ENCODE data around the gene LTBP1.

Gene LTBP1

GRCh38 chr2:33316328-33316727, 369.6 kb downstream of the LTBP1 start:
- DNase-seq (ENCODE audit: low spot score), result no peak

GRCh38 chr2:33317369-33318007, 370.7 kb downstream of the LTBP1 start:
- DNase-seq (ENCODE audit: low spot score), result no peak

DNA sequence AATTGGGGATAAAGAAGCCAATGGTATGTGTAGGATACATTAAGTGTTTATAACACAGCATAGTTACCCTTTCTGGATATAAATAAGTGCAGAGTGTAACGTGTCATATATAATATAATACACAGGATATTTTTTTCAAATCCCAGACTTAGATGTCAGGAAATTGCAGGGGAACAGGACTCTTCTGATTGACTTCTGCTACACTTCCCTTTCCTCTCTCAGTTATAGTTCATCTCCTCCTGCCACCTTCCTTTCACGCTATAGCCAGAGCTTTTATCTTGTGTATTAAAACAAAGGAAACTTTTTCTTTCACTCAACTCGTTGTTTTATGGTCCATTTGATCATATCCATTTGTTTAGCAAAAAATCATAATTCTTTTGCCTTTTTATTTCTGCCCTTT, 371.7 kb downstream of the LTBP1 start:
- no peak for DNase-seq (ENCODE audit: low spot score)

GRCh38 chr2:33320573-33320972, 373.8 kb downstream of the LTBP1 start:
- DNase-seq (ENCODE audit: low spot score), result no peak

DNA sequence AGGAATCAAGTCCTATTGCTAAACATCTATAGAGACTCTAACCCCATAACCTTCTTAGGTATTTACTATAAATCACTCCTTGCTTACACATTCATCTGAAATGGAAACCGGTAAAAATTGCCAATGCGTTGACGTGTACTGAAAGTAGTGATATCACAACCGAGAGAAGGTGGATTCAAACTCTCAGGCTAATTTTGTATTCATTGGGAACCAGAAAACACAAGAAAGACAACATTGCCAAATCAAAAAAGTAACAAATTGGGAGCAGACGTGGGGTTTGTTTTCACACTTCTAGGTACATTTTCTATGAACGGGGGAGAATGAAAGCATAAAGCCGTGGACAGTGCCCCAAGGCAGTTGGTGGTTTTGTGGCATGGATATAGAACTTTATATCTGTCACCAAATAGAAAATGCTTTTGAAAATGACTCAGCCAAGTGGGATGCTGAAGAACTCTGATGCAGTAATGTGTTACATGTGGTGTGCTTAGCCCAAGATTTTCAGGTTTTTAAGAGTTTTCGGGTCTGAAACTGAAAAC, 374.6 kb downstream of the LTBP1 start:
- DNase-seq (ENCODE audit: low spot score), result no peak

DNA sequence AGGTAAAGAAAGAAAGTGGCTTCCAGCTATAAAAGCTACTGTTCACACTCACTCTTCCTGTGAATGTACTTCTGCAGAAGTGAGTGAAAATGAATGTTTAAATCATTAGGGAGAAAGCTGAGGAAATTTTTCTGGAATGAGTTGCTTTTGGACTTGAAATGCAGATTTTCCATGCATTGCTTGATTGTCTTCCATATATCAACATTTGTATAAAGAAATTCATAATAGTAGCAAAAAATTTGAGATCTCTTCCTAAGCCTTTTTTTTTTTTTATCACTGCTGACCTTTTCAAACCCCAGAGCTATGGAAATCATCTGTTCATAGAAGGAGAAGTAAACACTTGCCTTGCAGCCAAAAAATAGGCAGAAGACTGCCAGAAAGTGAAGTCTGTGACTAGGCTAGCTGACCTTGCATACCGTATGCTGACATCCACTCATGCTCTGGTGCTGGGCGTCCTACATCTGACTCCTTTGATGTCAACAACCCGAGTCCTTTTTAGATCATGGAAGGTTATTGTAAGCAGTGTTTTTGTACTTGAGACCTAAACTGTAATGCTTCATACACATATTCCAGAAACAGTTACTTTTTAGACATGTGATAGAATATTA, 375.2 kb downstream of the LTBP1 start:
- no peak for DNase-seq (ENCODE audit: low spot score)

GRCh38 chr2:33322612-33323011, 375.9 kb downstream of the LTBP1 start:
- no peak for DNase-seq (ENCODE audit: low spot score)

- DNase-seq (ENCODE audit: low spot score), result no peak
These were observed 377.2 kb downstream of the LTBP1 start for GRCh38 chr2:33323957-33324356.

- no peak for DNase-seq (ENCODE audit: low spot score)
These were observed 379.3 kb downstream of the LTBP1 start for GRCh38 chr2:33326100-33326499.

DNA sequence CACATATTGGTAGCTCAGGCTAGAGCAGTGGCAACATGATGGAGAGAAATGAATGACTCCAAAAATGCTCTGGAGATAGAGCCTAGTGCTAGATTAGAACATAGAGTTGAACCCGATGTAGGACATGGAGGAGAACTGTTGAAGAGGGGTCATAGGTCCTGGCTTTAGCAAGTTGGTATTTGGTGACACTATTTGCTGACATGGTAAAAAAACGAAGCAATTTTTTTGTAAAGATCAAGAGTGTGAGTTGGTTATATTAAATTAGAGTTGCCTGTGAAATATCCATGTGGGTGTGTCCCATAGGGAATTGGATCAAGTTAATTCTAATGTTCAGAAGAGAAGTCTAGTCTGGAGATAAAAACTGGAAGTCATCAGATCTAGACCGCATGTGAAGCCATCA, 386.7 kb downstream of the LTBP1 start:
- no peak for DNase-seq (ENCODE audit: low spot score)

- DNase-seq (ENCODE audit: low spot score), result no peak
These were observed 387.3 kb downstream of the LTBP1 start for GRCh38 chr2:33334083-33334482.

DNA sequence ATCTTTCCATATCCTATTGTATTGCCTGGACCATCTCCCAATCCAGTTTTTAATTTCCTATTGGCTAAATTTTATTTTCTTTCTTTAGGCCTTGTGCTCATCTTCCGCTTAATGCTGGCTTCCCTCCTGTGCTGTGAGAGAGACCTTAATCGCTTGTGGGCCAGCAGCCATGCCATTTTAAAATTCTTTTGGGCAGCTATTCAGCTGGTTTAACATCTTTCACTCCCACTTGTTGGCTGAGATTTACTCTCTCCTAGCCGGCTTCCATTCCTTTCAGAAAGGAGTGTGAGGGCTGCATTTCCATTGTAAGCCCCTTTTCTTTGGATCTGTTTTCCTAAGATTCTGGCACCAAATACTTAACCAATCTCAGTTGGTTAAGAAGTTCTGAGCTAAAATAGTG, 388.8 kb downstream of the LTBP1 start:
- no peak for DNase-seq (ENCODE audit: low spot score)

GRCh38 chr2:33336036-33336625, 389.4 kb downstream of the LTBP1 start:
- DNase-seq (ENCODE audit: low spot score), result no peak

DNA sequence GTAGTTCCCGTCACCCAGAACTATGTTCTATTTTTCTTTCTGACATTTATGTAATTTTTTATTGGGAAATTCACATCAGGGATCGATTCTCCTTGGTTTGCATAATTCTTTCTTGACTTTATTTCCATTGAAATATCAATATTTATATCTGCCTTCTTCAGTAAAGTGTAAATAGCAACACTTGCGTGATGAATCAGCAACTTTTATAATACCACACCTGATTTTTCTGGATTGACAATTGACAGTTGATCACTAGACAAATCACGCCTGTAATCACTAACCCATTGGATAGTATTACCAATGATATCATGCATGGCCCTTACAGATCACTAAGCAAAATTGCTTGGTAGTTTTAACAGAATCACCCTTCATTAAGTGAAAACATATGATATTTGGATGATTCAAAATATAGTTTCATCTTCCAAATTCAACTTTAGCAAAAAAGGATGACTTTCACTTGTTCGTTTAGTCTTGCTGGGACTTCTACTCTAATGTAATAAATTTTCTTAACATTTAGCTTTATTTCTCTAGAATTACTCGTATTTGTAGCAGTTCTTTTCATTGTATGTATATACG, 390.7 kb downstream of the LTBP1 start:
- DNase-seq (ENCODE audit: low spot score), result no peak

GRCh38 chr2:33337981-33338380, 391.2 kb downstream of the LTBP1 start:
- no peak for DNase-seq (ENCODE audit: low spot score)

DNA sequence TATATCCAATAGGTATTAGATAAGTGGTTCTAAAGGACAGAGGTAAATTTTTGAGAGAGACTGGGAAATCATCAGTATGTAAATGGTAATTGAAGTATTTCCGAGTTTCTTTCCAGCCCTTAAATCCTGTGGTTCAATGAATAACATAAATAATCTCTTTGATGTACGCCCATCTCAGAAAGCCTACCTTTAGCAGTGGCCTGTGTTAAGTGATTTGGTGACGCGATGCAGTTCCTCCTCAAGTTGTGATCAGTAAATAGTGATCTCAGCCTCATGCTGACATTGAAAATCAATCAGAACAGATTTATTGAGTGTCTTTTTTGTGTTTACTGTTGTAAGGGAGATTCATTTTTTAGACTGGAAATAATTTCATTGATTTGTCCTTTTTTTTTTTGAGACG, 392.5 kb downstream of the LTBP1 start:
- DNase-seq (ENCODE audit: low spot score), result no peak

DNA sequence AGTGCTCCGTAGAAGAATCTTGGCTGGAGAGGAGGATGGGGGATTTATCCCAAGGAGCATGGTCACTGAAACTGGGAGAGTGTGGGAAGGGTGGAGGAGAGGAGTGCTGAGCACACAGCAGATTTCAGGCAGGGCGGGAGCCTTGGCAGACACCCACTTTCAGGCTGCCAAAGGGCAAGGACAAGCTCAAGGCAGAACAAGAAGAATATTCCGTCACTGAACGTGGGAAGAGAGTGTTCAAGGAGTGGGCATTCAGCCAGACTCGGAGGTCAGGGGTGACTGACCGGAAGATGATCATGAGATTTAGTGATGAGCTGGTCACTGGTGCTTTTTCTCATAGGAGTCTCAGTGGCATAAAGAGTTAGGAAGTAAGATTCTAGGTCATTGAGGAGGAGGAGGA, 393.5 kb downstream of the LTBP1 start:
- DNase-seq (ENCODE audit: low spot score), result no peak

DNA sequence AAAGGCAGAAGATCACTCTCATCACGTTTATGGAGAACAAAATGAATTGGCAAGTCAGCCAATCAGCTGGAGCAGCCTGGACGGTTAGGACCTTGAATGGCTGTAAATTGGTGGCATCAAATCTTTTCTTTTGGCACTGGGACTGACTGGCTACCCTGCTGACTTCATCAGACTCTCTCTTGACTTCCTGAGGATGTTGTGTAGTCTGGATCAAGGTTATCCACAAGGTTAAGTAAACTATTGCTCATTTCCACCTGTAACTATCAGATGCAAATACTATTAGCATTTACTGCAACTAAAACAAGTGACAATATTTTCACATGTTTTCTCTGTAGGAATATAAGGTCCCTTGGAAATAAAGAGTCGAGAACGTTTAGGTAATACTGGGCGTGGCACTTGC, 395.4 kb downstream of the LTBP1 start:
- DNase-seq (ENCODE audit: low spot score), result peak; percentile 27

GRCh38 chr2:33342705-33343104, 396.0 kb downstream of the LTBP1 start:
- DNase-seq (ENCODE audit: low spot score), result no peak

DNA sequence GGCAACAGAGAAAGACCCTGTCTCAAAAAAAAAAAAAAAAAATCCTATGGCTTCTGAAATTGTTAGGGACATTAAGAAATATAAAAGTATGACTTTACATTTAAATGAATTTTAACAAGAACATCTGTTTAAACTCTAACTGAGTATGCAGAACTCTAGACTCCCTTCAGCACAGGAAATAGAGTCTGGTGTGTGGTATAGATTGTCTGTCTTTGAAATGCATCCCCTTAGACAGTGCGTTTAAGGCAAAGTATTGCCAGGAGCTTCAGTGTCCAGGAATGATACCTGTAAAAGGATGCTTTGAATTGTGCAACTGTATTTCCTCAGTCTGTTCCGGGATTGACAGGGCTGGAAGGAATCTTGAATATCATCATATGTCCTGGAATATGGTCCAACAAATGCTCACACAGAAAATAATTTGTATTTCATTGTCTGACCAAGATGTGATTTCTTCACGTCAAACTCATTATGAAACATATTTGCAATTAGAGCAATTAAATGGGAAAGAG, 396.7 kb downstream of the LTBP1 start:
- DNase-seq (ENCODE audit: low spot score), result no peak

- no peak for DNase-seq (ENCODE audit: low spot score)
These were observed 397.5 kb downstream of the LTBP1 start for GRCh38 chr2:33344230-33344629.

DNA sequence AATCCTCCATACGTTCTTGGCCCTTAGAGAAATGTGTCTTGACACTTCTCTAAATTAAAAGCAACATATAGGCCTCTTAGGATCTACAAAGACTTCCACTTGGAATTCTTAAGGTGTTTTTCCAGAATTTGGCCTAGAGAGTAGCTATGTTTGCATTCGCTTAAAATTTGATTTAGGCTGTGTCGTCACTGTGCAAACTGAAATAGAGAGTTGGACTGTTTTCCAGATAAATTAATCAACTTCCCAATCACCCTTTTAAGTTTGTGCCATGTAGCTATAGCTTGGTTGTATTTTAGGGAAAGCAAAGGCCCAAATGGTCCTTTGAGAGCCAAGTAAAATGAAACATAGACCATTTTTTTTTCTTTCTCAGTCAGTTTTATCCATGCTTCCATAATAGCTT, 401.1 kb downstream of the LTBP1 start:
- DNase-seq (ENCODE audit: low spot score), result no peak

- no peak for DNase-seq (ENCODE audit: low spot score)
These were observed 403.9 kb downstream of the LTBP1 start for GRCh38 chr2:33350632-33351031.

Data from HuH-7.5 (cell line).